ENCODE data around the gene STARD5. TPM values are rescaled to one million over a fixed set of nuclear protein-coding genes. Genes with fewer than 3 reads are reported as not detected.

STARD5 gene
- total RNA-seq, 4 donors from 2014 or later = 37.8 to 39.6 (median 38.7) TPM

DNA sequence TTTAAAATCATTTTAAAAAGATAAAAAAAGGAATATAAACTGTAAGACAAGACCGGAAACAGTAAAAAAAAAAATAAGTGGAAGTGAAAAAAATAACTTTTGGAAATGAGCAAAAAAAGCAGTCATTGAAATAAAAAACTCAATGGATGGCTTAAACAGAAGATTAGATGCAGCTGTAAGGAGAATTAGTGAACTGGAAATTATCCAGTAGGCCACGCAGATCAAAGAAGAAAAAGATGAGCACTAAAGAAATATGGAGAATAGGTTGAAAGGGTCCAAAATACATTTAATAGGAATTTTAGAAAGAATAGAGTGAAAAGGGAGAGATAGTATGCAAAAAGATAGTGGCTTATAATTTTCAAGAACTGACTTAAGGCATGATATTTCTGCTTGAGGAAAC is 47.0 kb downstream of the STARD5 start:
- H3K9me3 ChIP-seq = no peaks in the 10 kb centered on the region
- H3K27ac ChIP-seq = no peak overlapping the region
- H3K4me3 ChIP-seq = no peak overlapping the region
- H3K4me1 ChIP-seq = no peaks in the 10 kb centered on the region
- no peak for DNase-seq
- H3K36me3 ChIP-seq = no peaks in the 10 kb centered on the region
- no peaks in the 10 kb centered on the region for H3K27me3 ChIP-seq
- TF ChIP-seq, protein P1, sequence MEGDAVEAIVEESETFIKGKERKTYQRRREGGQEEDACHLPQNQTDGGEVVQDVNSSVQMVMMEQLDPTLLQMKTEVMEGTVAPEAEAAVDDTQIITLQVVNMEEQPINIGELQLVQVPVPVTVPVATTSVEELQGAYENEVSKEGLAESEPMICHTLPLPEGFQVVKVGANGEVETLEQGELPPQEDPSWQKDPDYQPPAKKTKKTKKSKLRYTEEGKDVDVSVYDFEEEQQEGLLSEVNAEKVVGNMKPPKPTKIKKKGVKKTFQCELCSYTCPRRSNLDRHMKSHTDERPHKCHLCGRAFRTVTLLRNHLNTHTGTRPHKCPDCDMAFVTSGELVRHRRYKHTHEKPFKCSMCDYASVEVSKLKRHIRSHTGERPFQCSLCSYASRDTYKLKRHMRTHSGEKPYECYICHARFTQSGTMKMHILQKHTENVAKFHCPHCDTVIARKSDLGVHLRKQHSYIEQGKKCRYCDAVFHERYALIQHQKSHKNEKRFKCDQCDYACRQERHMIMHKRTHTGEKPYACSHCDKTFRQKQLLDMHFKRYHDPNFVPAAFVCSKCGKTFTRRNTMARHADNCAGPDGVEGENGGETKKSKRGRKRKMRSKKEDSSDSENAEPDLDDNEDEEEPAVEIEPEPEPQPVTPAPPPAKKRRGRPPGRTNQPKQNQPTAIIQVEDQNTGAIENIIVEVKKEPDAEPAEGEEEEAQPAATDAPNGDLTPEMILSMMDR (IDR thresholded peaks at IDR 0.05) = no peak
- no peak for TF ChIP-seq POLR2A (IDR thresholded peaks at IDR 0.05)

DNA sequence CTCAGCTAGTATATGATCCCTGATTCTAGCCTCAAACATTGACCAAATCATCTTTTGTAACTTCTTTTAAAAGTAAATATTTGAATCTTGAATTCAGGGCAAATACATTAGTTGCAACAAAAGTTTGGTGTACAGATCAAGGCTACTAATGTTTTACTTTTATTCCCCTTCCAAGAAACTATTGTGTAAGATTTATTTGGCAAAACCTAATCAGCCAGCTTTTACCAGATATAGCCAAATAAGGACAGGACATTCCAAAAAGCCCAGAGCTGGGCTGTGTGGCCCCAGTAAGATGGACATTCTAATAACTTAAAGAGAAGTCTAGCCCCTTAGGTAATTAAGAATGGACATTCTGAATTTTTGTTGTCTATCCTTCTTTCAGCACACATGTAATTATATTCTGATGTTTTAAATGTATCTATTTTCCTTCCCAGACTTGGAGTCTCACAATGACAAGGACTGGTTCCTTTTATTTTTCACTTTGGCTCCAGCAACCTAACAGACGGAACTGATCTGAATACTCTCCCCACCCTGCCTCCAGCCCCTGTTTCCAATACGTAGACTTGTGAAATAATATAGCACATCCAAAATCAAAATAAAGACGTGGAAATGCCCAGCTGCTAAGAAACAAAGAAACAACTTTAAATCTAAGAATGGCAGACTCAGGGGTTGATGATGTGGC is 48.1 kb downstream of the STARD5 start:
- no peak for TF ChIP-seq POLR2A (IDR thresholded peaks at IDR 0.05)
- TF ChIP-seq, protein P1 (IDR thresholded peaks at IDR 0.05) = no peak
- Histone ChIP-seq H3K27me3 (no peaks in the 10 kb centered on the region), H3K9me3 (no peaks in the 10 kb centered on the region), H3K4me3 (no peak overlapping the region), H3K4me1 (no peaks in the 10 kb centered on the region), H3K27ac (no peak overlapping the region), H3K36me3 (no peaks in the 10 kb centered on the region)
- DNase-seq = no peak

DNA sequence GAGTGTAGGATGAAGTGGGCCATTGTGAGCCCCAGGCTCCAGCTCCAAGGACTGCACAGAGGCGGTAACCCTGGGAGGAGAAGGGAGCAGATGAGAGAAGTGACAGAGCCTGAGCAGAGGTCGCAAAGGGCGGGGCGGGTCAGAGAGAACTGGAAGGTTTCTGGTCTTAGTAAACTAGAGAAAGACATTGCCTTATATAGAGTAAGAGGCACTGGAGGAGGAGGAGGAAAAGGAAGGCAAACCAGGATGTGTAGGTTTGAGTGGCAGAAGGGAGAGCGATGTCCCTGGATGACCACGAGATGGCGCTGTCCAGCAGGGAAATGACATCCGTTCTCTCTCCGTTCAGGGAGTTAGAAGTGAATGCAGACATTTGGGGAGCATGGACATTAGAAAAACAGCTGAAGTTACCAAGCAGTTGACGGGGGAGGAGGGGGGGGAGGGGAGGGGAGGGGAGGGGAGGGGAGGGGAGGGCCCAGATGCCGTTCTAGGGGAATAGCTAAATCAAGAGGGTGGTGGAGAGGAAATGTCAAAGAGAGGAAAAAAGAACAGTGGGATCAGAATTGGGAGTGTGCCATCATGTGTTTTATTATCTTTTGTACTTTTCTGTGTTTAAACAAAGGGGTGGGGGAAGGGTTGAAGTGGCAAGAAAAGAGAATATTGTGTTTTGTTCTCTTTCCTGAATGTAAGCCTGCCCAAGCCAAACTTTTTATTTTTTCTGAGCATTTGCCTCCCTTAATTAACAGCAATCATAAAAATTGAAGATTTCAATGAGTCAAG is 48.8 kb downstream of the STARD5 start:
- Histone ChIP-seq H3K27ac (no peak overlapping the region), H3K9me3 (no peaks in the 10 kb centered on the region), H3K4me3 (no peak overlapping the region), H3K36me3 (no peaks in the 10 kb centered on the region), H3K4me1 (no peaks in the 10 kb centered on the region), H3K27me3 (no peaks in the 10 kb centered on the region)
- DNase-seq = peak; percentile 63 to 89 (median 83)
- TF ChIP-seq, protein P1 (IDR thresholded peaks at IDR 0.05) = peak; percentile 82 to 94 (median 90)
- no peak for TF ChIP-seq POLR2A (IDR thresholded peaks at IDR 0.05)

DNA sequence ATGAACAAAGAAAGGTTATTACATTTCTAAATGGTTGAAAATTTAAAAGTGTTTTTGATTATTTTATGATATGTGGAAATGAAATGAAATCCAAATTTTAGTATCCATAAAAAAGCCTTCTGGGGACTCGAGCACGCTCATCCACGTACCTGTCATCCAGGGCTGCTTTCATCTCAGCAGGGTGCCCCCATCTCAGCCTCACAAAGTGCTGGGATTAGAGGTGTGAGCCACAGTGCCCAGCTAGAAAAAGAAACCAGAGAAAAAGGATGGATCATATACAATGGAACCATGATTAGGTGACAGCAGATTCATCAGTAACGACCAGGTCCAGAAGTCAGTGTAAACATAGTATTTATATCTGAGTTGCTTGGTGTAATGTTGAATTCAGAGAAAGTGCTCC is 49.7 kb downstream of the STARD5 start:
- no peaks in the 10 kb centered on the region for H3K36me3 ChIP-seq
- H3K9me3 ChIP-seq = no peaks in the 10 kb centered on the region
- no peaks in the 10 kb centered on the region for H3K27me3 ChIP-seq
- no peaks in the 10 kb centered on the region for H3K4me1 ChIP-seq
- no peak overlapping the region for H3K4me3 ChIP-seq
- TF ChIP-seq POLR2A (IDR thresholded peaks at IDR 0.05) = no peak
- TF ChIP-seq, protein P1 (IDR thresholded peaks at IDR 0.05) = no peak
- DNase-seq = no peak
- H3K27ac ChIP-seq = no peak overlapping the region

DNA sequence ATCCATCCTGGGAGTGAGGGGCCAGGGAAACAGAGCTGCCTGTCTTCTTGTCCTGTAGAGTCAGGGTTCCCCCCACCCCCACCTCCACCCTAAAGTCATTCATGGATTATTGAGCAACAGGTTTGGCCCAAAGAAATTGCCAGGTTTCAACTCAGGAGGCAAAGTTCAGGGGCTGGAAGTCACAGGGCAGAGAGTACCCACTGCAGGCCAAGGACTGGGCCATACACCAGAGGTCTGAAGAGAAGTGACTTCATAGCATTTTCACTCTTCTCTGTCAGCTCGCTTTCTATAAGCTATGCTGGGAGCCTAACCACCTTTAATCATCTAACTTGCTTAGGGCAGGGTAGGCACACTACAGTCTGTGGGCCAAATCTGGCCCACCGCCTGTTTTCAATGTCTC is 50.1 kb downstream of the STARD5 start:
- no peaks in the 10 kb centered on the region for H3K4me1 ChIP-seq
- no peaks in the 10 kb centered on the region for H3K27me3 ChIP-seq
- no peaks in the 10 kb centered on the region for H3K36me3 ChIP-seq
- no peaks in the 10 kb centered on the region for H3K9me3 ChIP-seq
- DNase-seq = no peak
- H3K27ac ChIP-seq = no peak overlapping the region
- H3K4me3 ChIP-seq = no peak overlapping the region
- TF ChIP-seq, protein P1 (IDR thresholded peaks at IDR 0.05) = no peak
- no peak for TF ChIP-seq POLR2A (IDR thresholded peaks at IDR 0.05)

All from Peyer's patch (tissue), 4 donors.